RWPE2 (cell line): ENCODE data around the gene TBC1D1.

ENCODE experiments used
- ATAC-seq: fragments of 200-7000 bp; cut with Tn5 transposase; 3 replicates; pipeline ENCODE4 v1.9.1; 2021; ENCODE audit warnings: low read depth
- DNase-seq: peaks from one replicate; pipeline ENCODE4 v3.0.0-alpha.2; 2020; ENCODE audit warnings: low spot score
- H3K27ac ChIP-seq: fragments of 450-650 bp; 2 replicates; pipeline ENCODE4 v1.5.1; 2017; ENCODE audit warnings: mild to moderate bottlenecking; ENCODE audit not compliant: poor library complexity, severe bottlenecking
- H3K27me3 ChIP-seq: fragments of 250-450 bp; sonication (Bioruptor Pico); 2 replicates; pipeline ENCODE4 v1.5.1; 2021; ENCODE audit warnings: mild to moderate bottlenecking, moderate library complexity; ENCODE audit not compliant: insufficient read depth, poor library complexity, severe bottlenecking
- H3K36me3 ChIP-seq: fragments of 250-450 bp; sonication (Bioruptor Pico); 2 replicates; pipeline ENCODE4 v1.5.1; 2020; ENCODE audit warnings: low read depth, mild to moderate bottlenecking, moderate library complexity
- H3K4me1 ChIP-seq: fragments of 250-450 bp; sonication (Bioruptor Pico); 2 replicates; pipeline ENCODE4 v1.5.1; 2021; ENCODE audit warnings: mild to moderate bottlenecking, moderate library complexity; ENCODE audit not compliant: insufficient read depth, poor library complexity, severe bottlenecking
- H3K4me3 ChIP-seq: fragments of 250-450 bp; sonication (Bioruptor Pico); 2 replicates; pipeline ENCODE4 v1.5.1; 2021; ENCODE audit warnings: mild to moderate bottlenecking, moderate library complexity; ENCODE audit not compliant: severe bottlenecking
- H3K9me3 ChIP-seq: fragments of 250-450 bp; sonication (Bioruptor Pico); 2 replicates; pipeline ENCODE4 v1.5.1; 2021; ENCODE audit warnings: mild to moderate bottlenecking, moderate library complexity; ENCODE audit not compliant: severe bottlenecking
- TF ChIP-seq, protein P1 (sequence below): fragments of 450-650 bp; IDR thresholded peaks from one replicate; pipeline ENCODE4 v1.5.1; 2017; ENCODE audit warnings: mild to moderate bottlenecking, moderate library complexity; ENCODE audit not compliant: poor library complexity, severe bottlenecking

TBC1D1 gene

DNA sequence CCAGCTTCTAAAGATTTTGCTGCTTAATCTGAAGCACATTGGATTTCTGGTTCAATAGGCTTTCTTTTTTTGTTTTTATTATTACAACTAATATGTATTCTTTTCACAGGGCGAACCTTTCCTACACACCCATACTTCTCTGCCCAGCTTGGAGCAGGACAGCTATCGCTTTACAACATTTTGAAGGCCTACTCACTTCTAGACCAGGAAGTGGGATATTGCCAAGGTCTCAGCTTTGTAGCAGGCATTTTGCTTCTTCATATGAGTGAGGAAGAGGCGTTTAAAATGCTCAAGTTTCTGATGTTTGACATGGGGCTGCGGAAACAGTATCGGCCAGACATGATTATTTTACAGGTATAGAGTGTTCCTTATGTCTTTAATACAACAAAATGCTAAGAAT, 224.7 kb downstream of the TBC1D1 start:
- DNase-seq (no peak), ATAC-seq (no peak)
- no peaks in the 10 kb centered on the region for H3K9me3 ChIP-seq
- TF ChIP-seq, protein P1, sequence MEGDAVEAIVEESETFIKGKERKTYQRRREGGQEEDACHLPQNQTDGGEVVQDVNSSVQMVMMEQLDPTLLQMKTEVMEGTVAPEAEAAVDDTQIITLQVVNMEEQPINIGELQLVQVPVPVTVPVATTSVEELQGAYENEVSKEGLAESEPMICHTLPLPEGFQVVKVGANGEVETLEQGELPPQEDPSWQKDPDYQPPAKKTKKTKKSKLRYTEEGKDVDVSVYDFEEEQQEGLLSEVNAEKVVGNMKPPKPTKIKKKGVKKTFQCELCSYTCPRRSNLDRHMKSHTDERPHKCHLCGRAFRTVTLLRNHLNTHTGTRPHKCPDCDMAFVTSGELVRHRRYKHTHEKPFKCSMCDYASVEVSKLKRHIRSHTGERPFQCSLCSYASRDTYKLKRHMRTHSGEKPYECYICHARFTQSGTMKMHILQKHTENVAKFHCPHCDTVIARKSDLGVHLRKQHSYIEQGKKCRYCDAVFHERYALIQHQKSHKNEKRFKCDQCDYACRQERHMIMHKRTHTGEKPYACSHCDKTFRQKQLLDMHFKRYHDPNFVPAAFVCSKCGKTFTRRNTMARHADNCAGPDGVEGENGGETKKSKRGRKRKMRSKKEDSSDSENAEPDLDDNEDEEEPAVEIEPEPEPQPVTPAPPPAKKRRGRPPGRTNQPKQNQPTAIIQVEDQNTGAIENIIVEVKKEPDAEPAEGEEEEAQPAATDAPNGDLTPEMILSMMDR: no peak
- H3K27ac ChIP-seq: no peak overlapping the region
- no peak overlapping the region for H3K4me3 ChIP-seq
- H3K36me3 ChIP-seq: peaks cover 22% of the 10 kb centered on the region
- H3K4me1 ChIP-seq: peaks cover 11% of the 10 kb centered on the region
- H3K27me3 ChIP-seq: no peaks in the 10 kb centered on the region

DNA sequence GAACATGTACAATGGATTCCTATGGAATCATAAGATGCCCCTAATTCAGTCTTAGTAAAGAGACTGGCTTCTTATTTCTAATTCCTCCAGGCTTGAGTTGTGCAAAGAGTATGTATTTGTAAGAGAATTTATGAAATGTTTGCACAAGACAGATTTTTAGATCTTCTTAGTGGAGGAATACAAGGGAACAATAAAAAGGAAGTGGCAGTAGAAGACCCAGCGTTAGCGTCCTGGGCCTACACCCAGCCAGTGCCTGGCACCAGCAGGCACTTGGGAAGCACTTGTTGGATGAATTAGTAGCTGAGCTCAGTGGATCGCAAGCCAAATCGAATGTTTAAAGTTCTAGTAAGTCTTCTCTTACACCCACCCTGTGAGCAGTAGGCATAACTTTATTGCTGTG, 226.7 kb downstream of the TBC1D1 start:
- ATAC-seq: no peak
- H3K9me3 ChIP-seq: no peaks in the 10 kb centered on the region
- peaks cover 25% of the 10 kb centered on the region for H3K36me3 ChIP-seq
- no peak for DNase-seq
- H3K4me1 ChIP-seq: peaks cover 11% of the 10 kb centered on the region
- H3K27me3 ChIP-seq: no peaks in the 10 kb centered on the region
- TF ChIP-seq, protein P1: no peak
- no peak overlapping the region for H3K27ac ChIP-seq
- no peak overlapping the region for H3K4me3 ChIP-seq

DNA sequence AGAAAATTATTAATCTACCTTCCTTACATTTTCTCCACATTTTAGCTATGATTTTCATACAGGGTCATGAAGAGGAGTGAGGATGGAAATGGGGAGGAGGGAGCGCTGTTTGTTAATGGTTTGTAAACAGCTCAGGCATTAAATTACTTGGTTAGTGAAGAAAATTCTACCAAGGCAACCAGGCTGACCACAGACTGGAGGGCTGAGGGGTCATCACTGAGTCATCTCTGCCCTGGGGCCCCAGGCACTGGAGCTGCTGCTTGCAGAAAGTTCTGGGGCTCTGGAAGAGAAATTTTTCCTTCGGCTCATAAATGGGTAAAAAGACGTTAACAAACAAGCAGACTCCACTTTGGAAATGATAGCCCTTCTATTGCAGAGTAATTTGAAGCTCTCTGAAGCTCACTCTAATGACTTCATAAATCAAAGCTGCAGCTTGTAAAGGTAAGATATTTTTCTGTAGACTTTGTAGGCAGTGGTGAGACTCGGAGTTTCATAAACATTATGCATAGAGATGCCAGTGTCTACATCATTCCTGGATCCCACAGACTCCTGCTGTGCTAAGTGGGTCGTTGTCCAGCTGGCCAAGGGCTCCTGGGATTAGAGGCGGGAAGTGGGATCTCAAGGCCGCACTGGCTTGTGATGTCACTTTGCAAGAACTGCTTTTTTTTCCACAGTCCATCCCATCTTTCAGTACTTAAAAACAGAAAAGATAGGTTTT, 228.9 kb downstream of the TBC1D1 start:
- DNase-seq: no peak

DNA sequence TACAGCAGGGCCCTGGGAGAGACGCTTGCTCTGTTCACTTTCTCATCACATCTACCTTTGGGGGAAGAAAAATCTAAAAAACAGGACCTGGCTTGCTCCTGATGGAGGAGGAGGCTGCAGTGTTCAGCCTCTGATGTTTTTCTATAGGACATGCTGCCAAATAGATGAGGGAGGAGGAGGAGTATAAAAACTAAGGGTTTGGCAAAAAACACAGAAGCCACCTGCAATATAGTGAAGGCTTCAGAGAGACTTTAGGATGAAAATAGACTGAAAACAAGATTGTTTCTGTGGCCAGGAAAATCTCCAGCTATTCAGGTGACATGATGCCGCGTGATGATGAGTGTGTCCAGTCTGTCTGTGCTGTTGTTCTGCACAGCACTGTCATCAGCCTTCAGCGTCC, 229.9 kb downstream of the TBC1D1 start:
- TF ChIP-seq, protein P1: no peak
- Histone ChIP-seq H3K27me3 (no peaks in the 10 kb centered on the region), H3K4me3 (no peak overlapping the region), H3K9me3 (no peaks in the 10 kb centered on the region), H3K36me3 (peaks cover 22% of the 10 kb centered on the region), H3K4me1 (peaks cover 11% of the 10 kb centered on the region), H3K27ac (no peak overlapping the region)
- ATAC-seq (no peak), DNase-seq (no peak)

More for the DNA sequence above, 228.9 kb downstream of the TBC1D1 start:
- peaks cover 11% of the 10 kb centered on the region for H3K4me1 ChIP-seq
- peaks cover 25% of the 10 kb centered on the region for H3K36me3 ChIP-seq
- peak; percentile 82 for ATAC-seq
- H3K4me3 ChIP-seq: no peak overlapping the region
- TF ChIP-seq, protein P1: no peak
- peak overlapping the region; percentile 1 for H3K27ac ChIP-seq
- no peaks in the 10 kb centered on the region for H3K9me3 ChIP-seq
- no peaks in the 10 kb centered on the region for H3K27me3 ChIP-seq

DNA sequence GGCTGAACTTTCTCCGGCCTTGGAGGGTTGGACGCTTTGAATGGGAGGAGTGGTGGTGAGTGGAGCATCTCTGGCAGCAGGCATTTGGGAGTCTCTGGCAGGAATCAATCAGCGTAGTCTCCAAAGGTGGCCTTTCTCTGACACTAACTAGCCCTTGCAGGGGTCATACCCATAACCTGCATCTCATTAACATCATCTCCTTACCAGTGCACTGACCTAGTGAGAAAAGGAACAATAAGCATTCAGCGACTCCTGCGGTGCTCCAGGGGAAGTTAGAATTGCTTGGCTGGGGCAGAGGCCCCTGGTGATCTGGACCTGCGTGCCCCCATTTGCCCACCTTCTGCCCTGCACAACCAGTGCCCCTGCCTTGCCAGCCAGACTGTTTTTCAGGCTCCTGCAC, 231.2 kb downstream of the TBC1D1 start:
- TF ChIP-seq, protein P1: no peak
- Histone ChIP-seq H3K27ac (no peak overlapping the region), H3K9me3 (no peaks in the 10 kb centered on the region), H3K27me3 (no peaks in the 10 kb centered on the region), H3K36me3 (peaks cover 21% of the 10 kb centered on the region), H3K4me3 (no peak overlapping the region), H3K4me1 (peaks cover 11% of the 10 kb centered on the region)
- no peak for DNase-seq
- no peak for ATAC-seq
